Cardiac fibroblast (primary cell): ENCODE data around the gene NEMF.
A peak's percentile ranks its signal among the peaks of the same experiment; 100 is the strongest.

Experiments used
- DNase-seq, 2 donors: peaks; one replicate each; pipeline versions ENCODE4 v3.0.0 to v3.0.0-alpha.2; 2010; ENCODE audit warnings: low read depth in 2 of 2
- H3K4me3 ChIP-seq, 2 donors: replicated peaks in 1 of 2; 1 replicate in 1 of 2; 2 replicates in 1 of 2; pipeline ENCODE4 v1.5.1; 2011; ENCODE audit warnings: low read depth in 2 of 2, low read length in 2 of 2, mild to moderate bottlenecking in 2 of 2, moderate library complexity in 1 of 2
- TF ChIP-seq, protein P1 (sequence below): IDR thresholded peaks from one replicate; pipeline ENCODE4 v1.5.1; 2011; ENCODE audit warnings: low read depth, mild to moderate bottlenecking, low read length, inconsistent platforms

The NEMF gene

DNA sequence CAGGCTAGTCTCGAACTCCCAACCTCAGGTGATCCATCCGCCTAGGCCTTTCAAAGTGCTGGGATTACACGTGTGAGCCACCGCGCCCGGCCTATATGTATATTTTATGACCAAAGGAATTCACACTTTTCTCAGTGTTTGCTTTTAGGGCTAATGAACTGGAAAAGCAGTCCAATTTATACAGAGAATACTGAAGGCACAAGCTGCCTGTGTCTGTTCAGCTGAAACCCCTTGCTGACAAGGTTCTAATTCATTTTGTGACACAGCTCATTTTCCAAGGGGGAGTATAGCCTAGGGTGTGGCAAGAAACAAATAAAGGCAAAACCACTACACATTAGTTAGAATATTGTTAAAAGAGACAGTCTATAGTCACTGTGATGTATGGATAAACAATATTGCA is 18.3 kb upstream of the NEMF start:
- DNase-seq, result no peak
- TF ChIP-seq, protein P1, sequence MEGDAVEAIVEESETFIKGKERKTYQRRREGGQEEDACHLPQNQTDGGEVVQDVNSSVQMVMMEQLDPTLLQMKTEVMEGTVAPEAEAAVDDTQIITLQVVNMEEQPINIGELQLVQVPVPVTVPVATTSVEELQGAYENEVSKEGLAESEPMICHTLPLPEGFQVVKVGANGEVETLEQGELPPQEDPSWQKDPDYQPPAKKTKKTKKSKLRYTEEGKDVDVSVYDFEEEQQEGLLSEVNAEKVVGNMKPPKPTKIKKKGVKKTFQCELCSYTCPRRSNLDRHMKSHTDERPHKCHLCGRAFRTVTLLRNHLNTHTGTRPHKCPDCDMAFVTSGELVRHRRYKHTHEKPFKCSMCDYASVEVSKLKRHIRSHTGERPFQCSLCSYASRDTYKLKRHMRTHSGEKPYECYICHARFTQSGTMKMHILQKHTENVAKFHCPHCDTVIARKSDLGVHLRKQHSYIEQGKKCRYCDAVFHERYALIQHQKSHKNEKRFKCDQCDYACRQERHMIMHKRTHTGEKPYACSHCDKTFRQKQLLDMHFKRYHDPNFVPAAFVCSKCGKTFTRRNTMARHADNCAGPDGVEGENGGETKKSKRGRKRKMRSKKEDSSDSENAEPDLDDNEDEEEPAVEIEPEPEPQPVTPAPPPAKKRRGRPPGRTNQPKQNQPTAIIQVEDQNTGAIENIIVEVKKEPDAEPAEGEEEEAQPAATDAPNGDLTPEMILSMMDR, result no peak
- no peak overlapping the region for H3K4me3 ChIP-seq

DNA sequence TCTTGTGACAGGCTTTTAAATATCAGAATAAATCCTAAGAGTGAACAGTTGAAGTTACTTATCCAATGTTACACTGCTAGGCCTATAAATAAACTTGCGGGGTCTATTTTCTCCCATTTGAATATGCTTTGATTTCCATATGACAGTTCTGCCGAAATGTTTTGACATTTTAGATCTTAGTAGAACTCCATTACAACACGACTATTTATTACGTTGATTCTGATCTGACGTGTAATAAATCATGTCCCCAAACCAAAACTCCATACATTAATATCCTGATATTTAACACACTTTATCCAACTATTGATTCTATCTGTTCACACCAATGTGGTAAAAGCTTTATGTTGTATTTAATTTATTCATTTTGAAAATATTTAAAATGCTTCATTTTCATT is 16.1 kb upstream of the NEMF start:
- H3K4me3 ChIP-seq, result peak overlapping the region; percentile 49 to 52
- TF ChIP-seq, protein P1, result no peak
- DNase-seq, result no peak

DNA sequence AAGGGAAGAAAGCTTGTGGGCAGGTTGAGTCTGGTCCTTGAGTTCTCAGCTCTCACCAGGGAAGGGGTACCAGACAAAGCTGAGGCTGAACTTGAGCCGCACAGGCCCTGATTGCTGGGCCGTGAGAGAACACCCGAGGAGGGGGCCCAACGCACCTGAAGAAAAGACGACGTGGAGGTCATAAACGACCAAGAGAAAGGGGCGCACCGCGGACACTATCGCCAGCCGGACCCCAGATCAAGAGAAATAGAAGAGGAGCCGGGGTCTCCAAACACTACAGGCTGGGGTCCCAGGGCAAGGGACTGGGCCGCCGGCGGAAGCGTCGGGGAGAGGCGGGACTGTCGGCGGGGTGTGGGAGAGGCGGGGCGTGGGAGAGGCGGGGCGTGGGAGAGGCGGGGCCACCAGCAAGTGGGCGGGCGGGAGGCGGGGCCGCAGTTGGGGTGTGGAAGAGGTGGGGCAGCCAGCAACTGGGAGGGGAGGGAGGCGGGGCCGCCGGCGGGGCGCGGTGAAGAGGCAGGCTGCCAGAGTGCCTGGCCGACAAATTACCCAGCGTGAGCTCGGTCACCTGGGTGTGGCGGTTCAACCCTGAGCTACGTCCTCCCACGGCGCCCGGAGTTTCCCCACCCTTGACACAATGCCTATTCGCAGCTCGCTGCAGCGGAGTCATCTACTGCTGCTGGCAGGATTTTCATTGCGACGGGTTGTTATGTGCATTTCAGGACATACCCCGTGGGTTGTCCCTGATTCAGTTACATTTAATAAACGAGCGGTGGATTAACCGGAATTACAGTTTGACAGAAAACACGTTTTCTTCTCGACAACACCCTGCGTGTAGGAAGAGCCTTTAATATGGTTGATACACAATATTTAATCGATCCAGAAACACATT is 15.5 kb upstream of the NEMF start:
- H3K4me3 ChIP-seq, result peak overlapping the region; percentile 53 to 63
- TF ChIP-seq, protein P1, result no peak
- peak; percentile 97 for DNase-seq

DNA sequence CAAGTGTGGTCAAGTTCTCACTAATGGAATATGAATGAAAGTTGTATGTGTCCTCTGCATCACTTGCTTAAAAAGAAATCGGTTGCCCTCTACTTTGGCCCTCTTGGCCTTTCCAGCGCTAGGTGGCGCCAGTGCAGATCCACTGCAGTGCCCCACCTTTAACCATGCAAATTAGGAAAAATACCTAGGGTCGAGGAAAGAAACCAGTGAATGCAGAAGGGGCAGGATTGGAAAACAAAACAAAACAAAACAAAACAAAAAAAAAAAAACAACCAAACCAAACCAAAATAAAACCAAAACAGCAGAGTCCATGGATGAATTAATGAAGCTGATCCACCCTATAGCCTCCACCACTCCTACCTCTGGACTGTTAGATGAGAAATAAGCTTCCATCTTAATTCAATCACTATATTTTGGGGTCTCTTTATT is 12.9 kb upstream of the NEMF start:
- DNase-seq, result peak; percentile 77 to 80
- no peak overlapping the region for H3K4me3 ChIP-seq
- TF ChIP-seq, protein P1, result peak; percentile 93

DNA sequence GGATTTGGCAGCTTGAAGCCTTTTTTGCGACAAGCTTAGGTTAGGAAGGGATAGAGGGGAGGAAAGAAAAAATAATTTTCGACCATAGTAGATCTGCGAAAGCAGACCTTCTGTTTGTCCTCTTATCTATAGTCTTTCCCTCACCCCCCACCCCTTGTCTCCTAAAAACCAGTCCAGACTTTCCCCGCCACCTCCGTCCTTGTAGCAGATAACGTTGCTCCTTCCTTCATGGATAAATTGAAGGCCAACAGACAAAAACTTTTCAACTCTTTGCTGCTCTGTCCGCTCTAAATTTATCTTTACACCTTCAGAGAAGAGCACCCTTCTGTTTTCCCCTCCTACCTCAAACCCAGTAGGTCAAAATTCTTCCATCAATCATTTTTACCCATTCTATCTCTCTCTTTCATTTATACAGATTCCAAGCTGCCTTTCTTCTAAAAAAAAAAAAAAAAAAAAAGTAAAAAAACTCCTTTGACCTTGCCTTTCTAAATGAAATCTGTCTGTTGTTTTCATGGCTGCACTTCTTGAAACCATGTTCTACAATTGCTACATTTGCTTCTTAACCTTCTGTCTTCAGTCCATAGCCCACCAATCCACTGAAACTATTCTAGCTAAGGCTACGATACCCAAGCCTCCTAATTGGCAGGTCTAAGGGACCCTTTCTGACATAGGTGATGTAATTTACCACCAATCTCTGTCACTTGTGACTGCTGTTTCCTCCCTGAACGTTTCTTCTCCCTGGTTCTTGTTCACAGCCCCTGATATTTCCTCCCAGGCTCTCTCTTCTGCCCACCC is 11.1 kb upstream of the NEMF start:
- DNase-seq, result peak in 1 of 2 donors; percentile 22
- TF ChIP-seq, protein P1, result no peak
- peak overlapping the region; percentile 62 to 81 for H3K4me3 ChIP-seq

DNA sequence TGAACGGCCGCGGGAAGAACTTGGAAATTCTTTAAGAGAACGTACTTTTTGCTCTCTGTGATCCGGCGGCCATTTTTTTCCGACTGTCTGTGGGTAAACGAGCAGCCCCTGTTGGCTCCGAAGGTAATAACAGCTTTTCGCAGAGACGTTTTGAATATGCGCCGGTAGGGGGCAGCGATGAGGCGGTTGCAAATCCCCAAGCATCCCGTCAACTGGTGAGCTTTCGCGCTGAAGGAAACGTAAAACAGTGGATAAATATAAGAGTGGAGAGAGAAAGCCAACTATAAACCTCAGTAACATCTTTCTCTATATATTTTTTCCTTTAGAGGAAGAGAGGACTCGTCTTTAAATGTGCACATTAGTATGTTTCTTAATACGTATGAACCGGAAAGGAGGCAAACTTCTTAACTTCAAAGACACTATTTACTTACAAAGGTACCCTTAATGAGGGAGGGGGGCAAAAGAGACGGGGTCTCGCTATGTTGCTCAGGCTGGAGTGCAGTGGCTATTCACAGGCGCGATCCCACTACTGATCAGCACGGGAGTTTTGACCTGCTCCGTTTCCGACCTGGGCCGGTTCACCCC is 9.6 kb upstream of the NEMF start:
- DNase-seq, result peak; percentile 94 to 96
- TF ChIP-seq, protein P1, result peak; percentile 100
- peak overlapping the region; percentile 58 to 67 for H3K4me3 ChIP-seq
